Activated CD4-positive, alpha-beta T cell treated with anti-CD3 and anti-CD28 coated beads for 24 hours (primary cell): ENCODE measurements around the gene KLK13.

ENCODE experiments used
- DNase-seq, 2 donors: peaks; one replicate each; pipeline ENCODE4 v3.0.0-alpha.2; 2020; ENCODE audit warnings: low read depth in 2 of 2

The KLK13 gene

GRCh38 chr19:51060973-51061372 is 3.9 kb downstream of the KLK13 start:
- DNase-seq, result no peak

- DNase-seq, result no peak
Observed at GRCh38 chr19:51060336-51060735, 4.6 kb downstream of the KLK13 start.

DNA sequence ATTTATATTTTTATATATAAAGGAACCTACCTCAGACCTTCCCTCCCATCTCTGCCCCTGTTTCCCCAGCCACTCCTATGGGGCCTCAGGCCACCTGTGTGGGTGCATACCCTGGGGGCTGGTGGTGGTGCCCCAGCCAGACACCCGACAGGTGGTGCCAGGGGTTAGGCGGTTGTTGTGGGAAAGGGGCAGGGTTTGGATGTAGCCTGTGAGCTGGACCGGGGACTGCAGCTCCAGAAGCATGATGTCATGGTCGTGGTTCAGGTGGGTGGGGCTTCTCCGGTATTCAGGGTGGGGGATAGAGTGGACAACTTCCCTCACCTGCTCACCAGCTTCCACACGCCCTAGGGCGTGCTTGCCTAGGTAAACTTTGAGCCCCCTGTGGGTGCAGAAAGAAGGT is 5.2 kb downstream of the KLK13 start:
- no peak for DNase-seq

- no peak for DNase-seq
Observed at GRCh38 chr19:51055866-51056265, 9.0 kb downstream of the KLK13 start.

- no peak for DNase-seq
Observed at GRCh38 chr19:51047031-51047335, 17.9 kb downstream of the KLK13 start.

GRCh38 chr19:51044327-51044726 is 20.6 kb downstream of the KLK13 start:
- no peak for DNase-seq

- DNase-seq, result no peak
Observed at GRCh38 chr19:51043497-51043896, 21.4 kb downstream of the KLK13 start.

- no peak for DNase-seq
Observed at GRCh38 chr19:51040151-51040550, 24.7 kb downstream of the KLK13 start.

GRCh38 chr19:51036519-51036918 is 28.4 kb downstream of the KLK13 start:
- no peak for DNase-seq

DNA sequence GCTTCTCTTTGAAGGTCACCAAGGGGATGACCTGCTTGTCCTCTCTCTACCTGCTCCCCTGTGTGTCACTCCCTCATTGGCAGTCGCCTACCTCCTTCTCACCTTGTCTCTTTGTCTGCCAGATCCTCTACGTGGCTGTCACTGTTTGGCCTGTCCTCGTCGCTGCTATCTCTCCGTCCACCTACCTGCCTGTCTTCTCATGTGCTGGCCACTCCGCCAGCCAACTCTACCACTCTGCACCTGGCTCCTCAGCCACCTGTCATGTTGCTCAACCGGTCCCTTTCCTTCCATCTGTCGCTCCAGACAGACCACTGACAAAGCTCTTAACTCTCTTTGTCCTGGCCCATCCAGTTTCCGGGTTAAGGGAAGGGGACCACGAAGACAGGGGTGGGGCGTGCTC is 30.2 kb downstream of the KLK13 start, which contains the start of gene KLK12:
Gene KLK12, minus strand, starts transcription at position 299 of the 400 bp plus-strand sequence. CDS start 381 bp downstream, outside the sequence.
- no peak for DNase-seq

DNA sequence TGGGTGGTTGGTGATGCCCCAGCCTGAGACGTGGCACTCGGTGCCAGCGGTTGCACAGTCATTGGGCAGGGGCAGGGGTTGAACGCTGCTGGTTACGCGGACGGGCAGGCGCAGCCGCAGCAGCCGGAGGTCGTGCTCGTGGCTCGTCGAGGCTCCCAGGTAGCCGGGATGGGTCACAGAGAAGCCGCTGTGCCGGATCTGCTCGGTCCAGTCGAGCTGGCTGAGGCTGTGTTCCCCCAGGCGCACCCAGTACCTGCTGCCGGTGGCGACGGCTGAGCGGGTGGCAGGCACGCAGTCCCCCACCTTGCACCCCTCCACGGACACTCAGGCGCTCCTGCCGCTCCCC is 33.0 kb downstream of the KLK13 start:
- DNase-seq, result no peak

GRCh38 chr19:51031220-51031879 is 33.5 kb downstream of the KLK13 start:
- DNase-seq, result no peak

DNA sequence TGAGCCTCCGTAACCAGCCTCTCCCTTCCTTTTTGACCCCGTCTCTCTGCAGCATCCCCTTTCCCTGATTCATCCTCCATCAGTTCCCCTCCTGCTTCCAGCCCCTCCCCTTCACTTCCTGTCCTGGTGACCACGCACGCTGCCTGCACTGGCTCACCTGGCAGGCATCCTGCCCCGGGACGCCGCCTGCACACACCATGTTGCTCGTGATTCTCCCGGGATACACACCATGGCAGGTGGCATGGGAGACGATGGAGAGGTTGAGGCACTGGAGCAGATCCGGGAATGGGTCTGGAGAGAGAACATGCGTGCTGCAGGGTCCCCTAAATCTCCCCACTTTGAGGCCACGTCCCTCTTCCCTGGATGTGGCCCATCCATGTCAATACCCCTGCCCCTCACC is 34.3 kb downstream of the KLK13 start:
- no peak for DNase-seq

- DNase-seq, result no peak
Observed at GRCh38 chr19:51029718-51030117, 35.2 kb downstream of the KLK13 start.

DNA sequence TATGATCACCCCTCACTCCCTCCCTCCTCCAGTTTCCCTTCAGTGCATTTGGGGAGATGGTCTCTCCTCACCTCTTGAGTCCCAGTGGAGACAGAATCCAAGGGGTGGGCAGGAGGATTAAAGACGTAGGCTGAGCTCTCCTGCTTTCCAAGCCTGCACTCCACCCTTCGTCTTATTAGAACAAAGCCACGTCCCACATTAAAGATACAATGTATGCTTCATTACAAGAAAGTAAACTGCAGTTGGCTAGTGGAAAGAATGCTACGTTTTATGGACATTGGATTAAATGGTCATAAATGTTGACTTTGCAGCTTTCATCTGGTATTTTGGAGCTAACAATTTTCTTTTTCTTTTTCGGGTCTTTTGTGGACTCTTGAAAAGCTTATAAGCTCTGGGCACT is 37.0 kb downstream of the KLK13 start:
- DNase-seq, result no peak

GRCh38 chr19:51027126-51027806 is 37.6 kb downstream of the KLK13 start:
- no peak for DNase-seq

- DNase-seq, result no peak
Observed at GRCh38 chr19:51026554-51026831, 38.4 kb downstream of the KLK13 start, which contains the start of gene KLK11. KLK11 (minus strand) TSS chr19:51026616; CDS start chr19:51025631, 985 bp downstream.

DNA sequence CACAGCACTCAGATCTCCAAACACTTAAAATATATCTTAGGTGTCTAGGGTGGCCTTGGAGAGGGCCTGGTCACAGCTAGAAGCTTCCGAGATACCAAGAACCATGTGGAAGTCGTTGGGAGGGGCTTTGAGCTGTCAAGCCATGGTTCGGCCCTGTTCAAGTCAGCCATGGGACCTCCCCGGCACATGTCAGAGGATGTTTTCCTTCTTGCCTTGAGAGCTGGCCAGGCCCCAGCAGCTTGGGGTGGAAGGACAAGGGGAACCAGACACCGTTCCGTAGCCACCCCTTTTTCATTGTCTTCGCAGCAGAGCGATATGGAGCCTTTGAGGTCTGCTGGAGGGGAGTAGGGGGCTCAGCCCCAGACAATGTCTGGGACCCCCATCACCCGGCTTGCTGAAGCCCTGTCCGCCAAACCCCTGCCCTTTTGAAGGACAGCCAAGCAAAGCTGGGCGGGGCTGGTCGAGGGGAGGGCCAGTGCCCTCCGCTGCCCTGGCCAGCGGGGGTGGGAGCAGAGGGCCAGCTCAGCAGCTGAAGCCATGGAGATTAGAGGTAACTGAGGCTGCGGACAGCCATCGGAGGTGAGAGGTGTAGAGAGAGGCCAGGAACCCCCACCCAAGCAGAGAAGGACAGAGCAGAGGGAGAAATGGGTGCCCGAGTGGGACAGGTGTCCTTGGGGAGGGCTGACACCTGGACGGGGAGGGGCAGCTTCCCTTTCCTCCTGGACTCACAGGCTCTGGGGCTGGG is 38.9 kb downstream of the KLK13 start:
- DNase-seq, result no peak

GRCh38 chr19:51025401-51025800 is 39.5 kb downstream of the KLK13 start:
- no peak for DNase-seq

DNA sequence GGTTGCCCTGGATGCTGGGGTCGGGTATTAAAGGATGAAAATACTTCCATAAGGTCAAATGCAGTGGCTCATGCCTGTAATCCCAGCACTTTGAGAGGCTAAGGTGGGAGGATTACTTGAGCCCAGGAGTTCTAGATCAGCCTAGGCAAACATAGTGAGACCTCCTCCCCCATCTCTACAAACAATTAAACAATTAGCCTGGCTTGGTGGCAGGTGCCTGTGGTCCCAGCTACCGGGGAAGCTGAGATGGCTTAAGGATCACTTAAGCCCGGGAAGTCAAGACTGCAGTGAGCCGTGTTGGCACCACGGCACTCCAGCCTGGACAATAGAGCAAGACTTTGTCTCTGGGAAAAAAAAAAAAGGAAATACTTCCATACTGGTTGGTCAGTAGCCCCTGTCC is 40.0 kb downstream of the KLK13 start:
- DNase-seq, result no peak

- no peak for DNase-seq
Observed at GRCh38 chr19:51023946-51024345, 40.9 kb downstream of the KLK13 start.

GRCh38 chr19:51022526-51022925 is 42.4 kb downstream of the KLK13 start:
- no peak for DNase-seq

GRCh38 chr19:51020988-51021651 is 43.8 kb downstream of the KLK13 start:
- DNase-seq, result no peak
